ENCODE data around the gene ZNF217. TPM values are rescaled to one million over a fixed set of nuclear protein-coding genes. Genes with fewer than 3 reads are reported as not detected.
"Not testable (repeated sequence)": the region's sequence is repeated elsewhere in the genome, so short reads cannot be mapped to it uniquely, and the experiment has no call there.

ZNF217 gene
- 21.4 and 25.0 TPM in 2 replicates for total RNA-seq (2014; rRNA removed; shearing (Covaris generic); ENCODE audit: low replicate concordance)

DNA sequence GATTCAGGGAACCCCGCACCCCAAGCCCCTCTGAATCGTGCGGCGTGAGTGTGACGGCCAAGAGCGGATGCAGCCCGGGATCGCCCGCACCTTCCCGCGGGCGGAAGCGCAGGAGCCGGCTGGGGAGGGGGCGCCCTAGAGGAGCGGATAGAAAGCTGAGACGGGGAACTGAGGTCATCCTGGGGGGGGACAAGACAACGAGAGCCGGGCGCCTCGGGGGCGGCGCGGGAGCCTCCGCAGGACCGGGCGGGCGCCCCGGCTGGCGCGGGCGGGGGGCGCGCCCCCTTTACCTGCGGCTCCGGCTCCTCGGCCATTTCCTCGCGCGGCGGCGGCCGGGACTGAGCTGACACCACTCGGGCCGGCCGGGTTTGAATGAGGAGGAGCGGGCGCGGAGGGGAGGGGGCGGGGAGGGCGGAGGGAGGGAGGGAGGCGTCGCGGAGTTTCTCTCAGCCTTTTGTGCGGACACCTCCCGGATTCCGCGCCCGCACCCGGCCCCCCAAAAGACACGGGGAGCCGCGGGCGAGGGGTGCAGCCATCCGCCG is at the start of gene ZNF217:
ZNF217 (minus strand) TSS at position 374 of the 542 bp plus-strand sequence. CDS start 11,013 bp downstream, outside the sequence.
- in situ Hi-C loops (cut with HindIII; ENCODE audit: low pct_unique_long_range_greater_than_20kb, low sequenced_read_pairs), result not testable (repeated sequence)

DNA sequence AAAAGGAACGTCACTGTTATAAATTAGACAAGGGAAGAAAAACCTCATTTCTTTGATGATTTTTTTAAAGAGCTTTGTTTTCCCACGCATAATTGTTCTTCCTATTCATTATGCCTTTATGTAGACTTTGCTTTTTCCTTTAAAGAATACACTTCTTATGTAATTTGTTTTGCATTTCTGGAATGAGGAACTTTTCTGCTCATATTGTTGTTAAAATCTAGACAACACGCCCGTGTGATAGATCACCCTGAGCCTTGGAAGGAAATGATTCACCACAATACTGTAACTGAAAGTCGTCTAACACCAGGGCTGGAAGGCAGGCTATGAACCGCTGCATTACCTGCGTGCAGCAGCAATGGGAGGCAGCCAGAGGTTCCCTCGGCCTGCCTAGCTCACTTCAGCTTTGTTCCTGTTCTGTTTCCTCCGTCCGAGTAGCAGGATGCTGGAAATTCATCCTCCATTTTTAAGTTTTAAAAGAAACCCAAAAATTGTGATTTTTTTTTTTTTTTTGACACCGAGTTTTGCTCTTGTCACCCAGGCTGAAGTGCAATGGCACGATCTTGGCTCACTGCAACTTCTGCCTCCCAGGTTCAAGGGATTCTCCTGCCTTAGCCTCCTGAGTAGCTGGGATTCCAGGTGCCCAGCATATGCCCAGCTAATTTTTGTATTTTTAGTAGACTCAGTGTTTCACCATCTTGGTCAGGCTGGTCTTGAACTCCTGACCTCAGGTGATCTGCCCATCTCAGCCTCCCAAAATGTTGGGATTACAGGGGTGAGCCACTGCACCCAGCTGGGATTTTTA is 49.6 kb upstream of the ZNF217 start:
- peak; percentile 94 for DNase-seq (ENCODE audit: low read depth)
- in situ Hi-C loops (cut with HindIII; ENCODE audit: low pct_unique_long_range_greater_than_20kb, low sequenced_read_pairs), result no loop called here

More for the DNA sequence above, at the start of gene ZNF217:
- DNase-seq (ENCODE audit: low read depth), result peak; percentile 60

- in situ Hi-C loops (cut with HindIII; ENCODE audit: low pct_unique_long_range_greater_than_20kb, low sequenced_read_pairs), result no loop called here
- no peak for DNase-seq (ENCODE audit: low read depth)
Observed at GRCh38 chr20:53642196-53643030, 48.8 kb upstream of the ZNF217 start.

- no peak for DNase-seq (ENCODE audit: low read depth)
- in situ Hi-C loops (cut with HindIII; ENCODE audit: low pct_unique_long_range_greater_than_20kb, low sequenced_read_pairs), result no loop called here
Observed at GRCh38 chr20:53639647-53640440, 46.2 kb upstream of the ZNF217 start.

- in situ Hi-C loops (cut with HindIII; ENCODE audit: low pct_unique_long_range_greater_than_20kb, low sequenced_read_pairs), result no loop called here
- DNase-seq (ENCODE audit: low read depth), result no peak
Observed at GRCh38 chr20:53639128-53639527, 45.5 kb upstream of the ZNF217 start.

DNA sequence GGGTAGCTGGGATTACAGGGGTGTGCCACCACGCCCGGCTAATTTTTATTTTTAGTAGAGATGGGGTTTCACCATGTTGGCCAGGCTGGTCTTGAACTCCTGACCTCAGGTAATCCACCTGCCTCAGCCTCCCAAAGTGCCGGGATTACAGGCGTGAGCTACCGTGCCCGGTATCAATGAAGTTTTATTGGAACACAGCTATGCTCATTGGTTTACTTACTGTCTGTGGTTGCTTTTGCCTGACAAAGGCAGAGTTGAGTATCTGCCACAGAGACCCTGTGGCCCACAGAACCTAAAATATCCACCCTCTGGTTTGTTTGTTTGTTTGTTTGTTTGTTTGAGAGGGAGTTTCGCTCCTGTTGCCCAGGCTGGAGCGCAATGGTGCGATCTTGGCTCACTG is 43.7 kb upstream of the ZNF217 start:
- in situ Hi-C loops (cut with HindIII; ENCODE audit: low pct_unique_long_range_greater_than_20kb, low sequenced_read_pairs); DNase-seq (ENCODE audit: low read depth): not testable (repeated sequence)

GRCh38 chr20:53636540-53637097 is 43.0 kb upstream of the ZNF217 start:
- DNase-seq (ENCODE audit: low read depth), result no peak
- in situ Hi-C loops (cut with HindIII; ENCODE audit: low pct_unique_long_range_greater_than_20kb, low sequenced_read_pairs), result no loop called here

GRCh38 chr20:53635221-53635620 is 41.6 kb upstream of the ZNF217 start:
- in situ Hi-C loops (cut with HindIII; ENCODE audit: low pct_unique_long_range_greater_than_20kb, low sequenced_read_pairs), result no loop called here
- DNase-seq (ENCODE audit: low read depth), result no peak

DNA sequence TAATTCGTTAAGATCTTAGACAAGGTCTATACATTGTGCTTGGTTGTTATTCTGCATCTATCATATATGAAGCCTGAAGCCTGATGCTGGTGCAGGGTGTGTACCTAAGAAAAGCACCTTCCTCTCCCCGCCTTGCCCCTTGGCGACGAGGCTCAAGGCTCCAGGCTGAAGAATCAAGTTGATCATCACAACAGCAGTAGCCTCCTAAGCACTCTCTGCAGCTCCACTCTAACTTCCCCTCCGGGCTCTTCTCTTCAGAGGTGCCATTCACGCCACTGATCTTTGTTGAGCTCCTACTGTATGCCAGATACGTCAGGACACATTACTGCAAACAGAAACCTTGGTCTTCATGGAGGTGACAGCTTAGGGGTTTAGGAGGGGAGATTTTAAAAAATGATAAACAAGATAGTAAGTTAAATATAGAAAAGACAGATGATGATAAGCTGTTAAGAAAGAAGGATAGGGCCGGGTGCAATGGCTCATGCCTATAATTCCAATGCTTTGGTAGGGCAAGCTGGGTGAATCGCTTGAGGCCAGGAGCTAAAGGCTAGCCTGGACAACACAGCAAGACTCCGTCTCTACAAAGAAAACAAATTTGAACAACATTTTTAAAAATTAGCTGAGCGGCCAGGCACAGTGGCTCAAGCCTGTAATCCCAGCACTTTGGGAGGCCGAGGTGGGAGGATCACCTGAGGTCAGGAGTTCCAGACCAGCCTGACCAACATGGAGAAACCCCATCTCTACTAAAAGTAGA is 38.4 kb upstream of the ZNF217 start:
- in situ Hi-C loops (cut with HindIII; ENCODE audit: low pct_unique_long_range_greater_than_20kb, low sequenced_read_pairs), result no loop called here
- DNase-seq (ENCODE audit: low read depth), result no peak

DNA sequence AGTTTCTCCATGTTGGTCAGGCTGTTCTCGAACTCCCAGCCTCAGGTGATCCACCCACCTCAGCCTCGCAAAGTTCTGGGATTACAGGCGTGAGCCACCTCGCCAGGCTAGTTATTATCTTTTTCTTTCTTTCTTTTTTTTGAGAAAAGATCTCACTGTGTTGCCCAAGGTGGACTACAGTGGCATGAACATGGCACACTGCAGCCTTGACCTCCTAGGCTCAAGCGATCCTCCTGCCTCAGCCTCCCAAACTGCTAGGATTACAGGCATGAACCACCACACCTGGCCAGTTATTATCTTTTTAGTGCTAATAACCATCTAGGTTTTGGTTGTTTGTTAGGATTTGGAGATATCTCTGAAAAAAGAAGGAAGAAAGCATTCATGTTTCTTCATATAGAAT is 35.8 kb upstream of the ZNF217 start:
- DNase-seq (ENCODE audit: low read depth), result no peak
- in situ Hi-C loops (cut with HindIII; ENCODE audit: low pct_unique_long_range_greater_than_20kb, low sequenced_read_pairs), result no loop called here

DNA sequence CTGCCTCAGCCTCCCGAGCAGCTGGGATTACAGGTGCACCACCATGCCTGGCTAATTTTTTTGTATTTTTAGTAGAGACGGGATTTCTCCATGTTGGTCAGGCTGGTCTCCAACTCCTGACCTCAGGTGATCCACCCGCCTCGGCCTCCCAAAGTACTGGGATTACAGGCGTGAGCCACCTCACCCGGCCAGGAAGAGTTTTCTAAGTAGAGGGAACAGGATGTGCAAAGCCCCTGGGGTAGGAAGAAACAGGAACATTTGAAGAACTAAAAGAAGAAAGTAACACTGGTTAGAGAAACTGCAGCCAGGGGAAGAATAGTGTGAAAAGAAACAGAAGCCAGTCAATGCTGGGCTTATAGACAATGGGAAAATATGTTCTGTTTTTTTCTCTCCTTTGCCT is 35.1 kb upstream of the ZNF217 start:
- in situ Hi-C loops (cut with HindIII; ENCODE audit: low pct_unique_long_range_greater_than_20kb, low sequenced_read_pairs); DNase-seq (ENCODE audit: low read depth): not testable (repeated sequence)

DNA sequence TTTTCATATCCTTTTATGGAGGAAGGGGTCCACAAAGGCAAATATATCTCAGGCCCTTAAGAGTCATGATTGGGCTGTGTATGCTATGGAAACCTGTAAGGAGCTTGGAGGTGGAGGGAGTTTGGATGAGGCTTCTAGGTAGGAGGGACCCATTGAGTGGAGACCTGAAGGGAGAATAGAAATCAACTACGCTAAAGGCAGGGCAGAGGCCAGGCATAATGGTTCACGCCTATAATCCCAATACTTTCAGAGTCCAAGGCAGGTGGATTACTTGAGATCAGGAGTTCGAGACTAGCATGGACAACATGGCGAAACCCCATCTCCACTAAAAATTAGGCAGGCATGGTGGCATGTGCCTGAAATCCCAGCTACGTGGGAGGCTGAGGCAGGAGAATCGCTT is 34.4 kb upstream of the ZNF217 start:
- in situ Hi-C loops (cut with HindIII; ENCODE audit: low pct_unique_long_range_greater_than_20kb, low sequenced_read_pairs), result no loop called here
- no peak for DNase-seq (ENCODE audit: low read depth)

GRCh38 chr20:53627001-53627400 is 33.4 kb upstream of the ZNF217 start:
- DNase-seq (ENCODE audit: low read depth); in situ Hi-C loops (cut with HindIII; ENCODE audit: low pct_unique_long_range_greater_than_20kb, low sequenced_read_pairs): not testable (repeated sequence)

GRCh38 chr20:53626584-53626983 is 32.9 kb upstream of the ZNF217 start:
- no peak for DNase-seq (ENCODE audit: low read depth)
- in situ Hi-C loops (cut with HindIII; ENCODE audit: low pct_unique_long_range_greater_than_20kb, low sequenced_read_pairs), result no loop called here

- in situ Hi-C loops (cut with HindIII; ENCODE audit: low pct_unique_long_range_greater_than_20kb, low sequenced_read_pairs), result no loop called here
- no peak for DNase-seq (ENCODE audit: low read depth)
Observed at GRCh38 chr20:53625311-53626129, 31.9 kb upstream of the ZNF217 start.

- DNase-seq (ENCODE audit: low read depth); in situ Hi-C loops (cut with HindIII; ENCODE audit: low pct_unique_long_range_greater_than_20kb, low sequenced_read_pairs): not testable (repeated sequence)
Observed at GRCh38 chr20:53624927-53625250, 31.2 kb upstream of the ZNF217 start.

Measured in Caki2 (cell line).